ENCODE measurements around the gene KRT6C. TPM values are rescaled to one million over a fixed set of nuclear protein-coding genes. Genes with fewer than 3 reads are reported as not detected.

The KRT6C gene
- total and polyA plus RNA-seq, 2 experiments from 2014 or later: not detected

DNA sequence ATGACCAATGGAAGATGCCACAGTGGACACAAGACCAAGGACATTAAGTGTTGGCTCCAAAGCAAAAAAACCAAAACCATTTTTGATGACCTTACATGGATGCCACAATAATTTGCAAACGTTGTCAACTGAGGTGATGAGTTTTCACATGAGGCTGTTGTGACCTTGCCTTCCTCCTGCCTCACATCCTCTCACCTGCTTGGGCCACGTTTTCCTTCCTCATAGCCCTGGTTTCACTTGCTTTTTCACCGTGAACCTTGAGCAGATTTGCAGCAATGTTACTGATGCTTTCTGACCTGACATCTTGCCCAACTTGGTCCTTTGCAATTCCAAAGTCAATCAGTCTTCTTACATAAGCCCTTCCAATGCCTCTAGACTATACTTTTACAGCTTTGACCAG lies 25.4 kb downstream of the KRT6C start:
- H3K9me3 Mint-ChIP-seq: no peaks in the 10 kb centered on the region; the same call in none of the 3 replicates
- peaks cover 4% of the 10 kb centered on the region for H3K27me3 Mint-ChIP-seq (ENCODE audit: insufficient read depth, low read depth, poor library complexity)
- Histone ChIP-seq H3K4me1 (ENCODE audit: insufficient read depth) (no peaks in the 10 kb centered on the region), H3K79me2 (replicated peaks; ENCODE audit: insufficient read depth) (no peaks in the 10 kb centered on the region), H2AFZ (no peak overlapping the region), H3K9me2 (ENCODE audit: insufficient read depth) (no peaks in the 10 kb centered on the region), H4K20me1 (replicated peaks; ENCODE audit: insufficient read depth) (no peaks in the 10 kb centered on the region), H3K27ac (ENCODE audit: low read depth) (no peak overlapping the region), H3K27me3 (ENCODE audit: insufficient read depth) (no peaks in the 10 kb centered on the region), H3F3A (replicated peaks; ENCODE audit: low read depth) (no peaks in the 10 kb centered on the region), H3K4me3 (no peak overlapping the region), H3K36me3 (ENCODE audit: insufficient read depth) (no peaks in the 10 kb centered on the region), H3K4me2 (no peak overlapping the region)
- ATAC-seq (no peak), DNase-seq (ENCODE audit: low spot score) (no peak)
- no peaks in the 10 kb centered on the region; the same call in 2 of the 3 replicates for H3K4me1 Mint-ChIP-seq
- no peak overlapping the region for H3K4me3 Mint-ChIP-seq
- H3K36me3 Mint-ChIP-seq (ENCODE audit: low read depth): no peaks in the 10 kb centered on the region; the same call in 2 of the 3 replicates
- TF ChIP-seq STAT1 (IDR thresholded peaks at IDR 0.05; ENCODE audit: unreplicated experiment) (no peak), CTCF (conservative IDR thresholded peaks at IDR 0.05; ENCODE audit: low read depth in 2 of 2) (no peak), ZNF331 (CRISPR knock-in tag; IDR thresholded peaks at IDR 0.05; ENCODE audit: low read depth) (no peak), POLR2AphosphoS5 (IDR thresholded peaks at IDR 0.05; ENCODE audit: low read depth) (no peak), REST (IDR thresholded peaks at IDR 0.05; ENCODE audit: unreplicated experiment) (no peak), ZNF114 (CRISPR knock-in tag; IDR thresholded peaks at IDR 0.05) (no peak), ETS1 (IDR thresholded peaks at IDR 0.05) (no peak), EZH2phosphoT487 (IDR thresholded peaks at IDR 0.05; ENCODE audit: unreplicated experiment) (no peak), EZH2 (IDR thresholded peaks at IDR 0.05; ENCODE audit: low read depth, unreplicated experiment) (no peak), CREB1 (CRISPR knock-in tag; IDR thresholded peaks at IDR 0.05; ENCODE audit: low read depth) (no peak), JUNB (IDR thresholded peaks at IDR 0.05; ENCODE audit: unreplicated experiment) (no peak), NANOG (IDR thresholded peaks at IDR 0.05; ENCODE audit: borderline replicate concordance) (no peak)
- TF ChIP-seq, protein P1, sequence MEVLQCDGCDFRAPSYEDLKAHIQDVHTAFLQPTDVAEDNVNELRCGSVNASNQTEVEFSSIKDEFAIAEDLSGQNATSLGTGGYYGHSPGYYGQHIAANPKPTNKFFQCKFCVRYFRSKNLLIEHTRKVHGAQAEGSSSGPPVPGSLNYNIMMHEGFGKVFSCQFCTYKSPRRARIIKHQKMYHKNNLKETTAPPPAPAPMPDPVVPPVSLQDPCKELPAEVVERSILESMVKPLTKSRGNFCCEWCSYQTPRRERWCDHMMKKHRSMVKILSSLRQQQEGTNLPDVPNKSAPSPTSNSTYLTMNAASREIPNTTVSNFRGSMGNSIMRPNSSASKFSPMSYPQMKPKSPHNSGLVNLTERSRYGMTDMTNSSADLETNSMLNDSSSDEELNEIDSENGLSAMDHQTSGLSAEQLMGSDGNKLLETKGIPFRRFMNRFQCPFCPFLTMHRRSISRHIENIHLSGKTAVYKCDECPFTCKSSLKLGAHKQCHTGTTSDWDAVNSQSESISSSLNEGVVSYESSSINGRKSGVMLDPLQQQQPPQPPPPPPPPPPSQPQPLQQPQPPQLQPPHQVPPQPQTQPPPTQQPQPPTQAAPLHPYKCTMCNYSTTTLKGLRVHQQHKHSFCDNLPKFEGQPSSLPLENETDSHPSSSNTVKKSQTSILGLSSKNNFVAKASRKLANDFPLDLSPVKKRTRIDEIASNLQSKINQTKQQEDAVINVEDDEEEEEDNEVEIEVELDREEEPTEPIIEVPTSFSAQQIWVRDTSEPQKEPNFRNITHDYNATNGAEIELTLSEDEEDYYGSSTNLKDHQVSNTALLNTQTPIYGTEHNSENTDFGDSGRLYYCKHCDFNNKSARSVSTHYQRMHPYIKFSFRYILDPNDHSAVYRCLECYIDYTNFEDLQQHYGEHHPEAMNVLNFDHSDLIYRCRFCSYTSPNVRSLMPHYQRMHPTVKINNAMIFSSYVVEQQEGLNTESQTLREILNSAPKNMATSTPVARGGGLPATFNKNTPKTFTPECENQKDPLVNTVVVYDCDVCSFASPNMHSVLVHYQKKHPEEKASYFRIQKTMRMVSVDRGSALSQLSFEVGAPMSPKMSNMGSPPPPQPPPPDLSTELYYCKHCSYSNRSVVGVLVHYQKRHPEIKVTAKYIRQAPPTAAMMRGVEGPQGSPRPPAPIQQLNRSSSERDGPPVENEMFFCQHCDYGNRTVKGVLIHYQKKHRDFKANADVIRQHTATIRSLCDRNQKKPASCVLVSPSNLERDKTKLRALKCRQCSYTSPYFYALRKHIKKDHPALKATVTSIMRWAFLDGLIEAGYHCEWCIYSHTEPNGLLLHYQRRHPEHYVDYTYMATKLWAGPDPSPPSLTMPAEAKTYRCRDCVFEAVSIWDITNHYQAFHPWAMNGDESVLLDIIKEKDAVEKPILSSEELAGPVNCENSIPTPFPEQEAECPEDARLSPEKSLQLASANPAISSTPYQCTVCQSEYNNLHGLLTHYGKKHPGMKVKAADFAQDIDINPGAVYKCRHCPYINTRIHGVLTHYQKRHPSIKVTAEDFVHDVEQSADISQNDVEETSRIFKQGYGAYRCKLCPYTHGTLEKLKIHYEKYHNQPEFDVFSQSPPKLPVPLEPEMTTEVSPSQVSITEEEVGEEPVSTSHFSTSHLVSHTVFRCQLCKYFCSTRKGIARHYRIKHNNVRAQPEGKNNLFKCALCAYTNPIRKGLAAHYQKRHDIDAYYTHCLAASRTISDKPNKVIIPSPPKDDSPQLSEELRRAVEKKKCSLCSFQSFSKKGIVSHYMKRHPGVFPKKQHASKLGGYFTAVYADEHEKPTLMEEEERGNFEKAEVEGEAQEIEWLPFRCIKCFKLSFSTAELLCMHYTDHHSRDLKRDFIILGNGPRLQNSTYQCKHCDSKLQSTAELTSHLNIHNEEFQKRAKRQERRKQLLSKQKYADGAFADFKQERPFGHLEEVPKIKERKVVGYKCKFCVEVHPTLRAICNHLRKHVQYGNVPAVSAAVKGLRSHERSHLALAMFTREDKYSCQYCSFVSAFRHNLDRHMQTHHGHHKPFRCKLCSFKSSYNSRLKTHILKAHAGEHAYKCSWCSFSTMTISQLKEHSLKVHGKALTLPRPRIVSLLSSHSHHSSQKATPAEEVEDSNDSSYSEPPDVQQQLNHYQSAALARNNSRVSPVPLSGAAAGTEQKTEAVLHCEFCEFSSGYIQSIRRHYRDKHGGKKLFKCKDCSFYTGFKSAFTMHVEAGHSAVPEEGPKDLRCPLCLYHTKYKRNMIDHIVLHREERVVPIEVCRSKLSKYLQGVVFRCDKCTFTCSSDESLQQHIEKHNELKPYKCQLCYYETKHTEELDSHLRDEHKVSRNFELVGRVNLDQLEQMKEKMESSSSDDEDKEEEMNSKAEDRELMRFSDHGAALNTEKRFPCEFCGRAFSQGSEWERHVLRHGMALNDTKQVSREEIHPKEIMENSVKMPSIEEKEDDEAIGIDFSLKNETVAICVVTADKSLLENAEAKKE (CRISPR knock-in tag; IDR thresholded peaks at IDR 0.05): no peak
- H3K27ac Mint-ChIP-seq: no peak overlapping the region

Data from GM23338 (cell line).